Endothelial cell (in vitro differentiated cells): ENCODE measurements around the gene TBPL2. TPM values are rescaled to one million over a fixed set of nuclear protein-coding genes. Genes with fewer than 3 reads are reported as not detected.

Source experiments
- DNase-seq: peaks from one replicate; pipeline ENCODE4 v3.0.0; 2021; ENCODE audit warnings: low spot score
- H3K27ac Mint-ChIP-seq: one replicate; pipeline ENCODE4 v1.8.0; 2021; ENCODE audit warnings: mixed read lengths, inconsistent platforms; ENCODE audit not compliant: unreplicated experiment
- H3K27me3 Mint-ChIP-seq: one replicate; pipeline ENCODE4 v1.8.0; 2021; ENCODE audit warnings: mild to moderate bottlenecking, moderate library complexity, mixed read lengths, inconsistent platforms; ENCODE audit not compliant: unreplicated experiment
- H3K36me3 Mint-ChIP-seq: one replicate; pipeline ENCODE4 v1.8.0; 2021; ENCODE audit warnings: mild to moderate bottlenecking, low read depth, mixed read lengths, inconsistent platforms; ENCODE audit not compliant: unreplicated experiment
- H3K4me1 Mint-ChIP-seq: one replicate; pipeline ENCODE4 v1.8.0; 2021; ENCODE audit warnings: mild to moderate bottlenecking, mixed read lengths, inconsistent platforms; ENCODE audit not compliant: unreplicated experiment
- H3K4me3 Mint-ChIP-seq: one replicate; pipeline ENCODE4 v1.8.0; 2021; ENCODE audit warnings: mild to moderate bottlenecking, mixed read lengths, inconsistent platforms; ENCODE audit not compliant: unreplicated experiment
- H3K9me3 Mint-ChIP-seq: one replicate; pipeline ENCODE4 v1.8.0; 2021; ENCODE audit warnings: mixed read lengths, inconsistent platforms; ENCODE audit not compliant: unreplicated experiment
- CTCF ChIP-seq: fragments of 200-600 bp; sonication (generic); IDR thresholded peaks from one replicate; pipeline ENCODE4 v1.5.0; 2021; ENCODE audit warnings: antibody characterized with exemption; ENCODE audit not compliant: unreplicated experiment
- total RNA-seq: library from RNA; stranded (reverse); fragmentation: NEBNext Ultra II Directional; extraction: Animal tissue kit (Norgen Biotek cat#: 25700); gene quantifications from one replicate; pipeline ENCODE4 v1.2.1, GENCODE V29; 2021; ENCODE audit not compliant: unreplicated experiment

TBPL2 gene
- total RNA-seq, 1 donor from 2014 or later: not detected

- Mint-ChIP-seq H3K4me1 (peaks cover 6% of the 10 kb centered on the region), H3K36me3 (no peaks in the 10 kb centered on the region), H3K27me3 (no peaks in the 10 kb centered on the region), H3K4me3 (no peak overlapping the region), H3K27ac (no peak overlapping the region), H3K9me3 (no peaks in the 10 kb centered on the region)
- no peak for TF ChIP-seq CTCF
- DNase-seq: no peak
These were observed 9.7 kb upstream of the TBPL2 start for GRCh38 chr14:55450124-55450523.

- Mint-ChIP-seq H3K9me3 (no peaks in the 10 kb centered on the region), H3K4me3 (no peak overlapping the region), H3K36me3 (no peaks in the 10 kb centered on the region), H3K27me3 (no peaks in the 10 kb centered on the region), H3K4me1 (peaks cover 4% of the 10 kb centered on the region), H3K27ac (no peak overlapping the region)
- no peak for TF ChIP-seq CTCF
- DNase-seq: no peak
These were observed 8.7 kb upstream of the TBPL2 start for GRCh38 chr14:55449116-55449515.

- H3K4me3 Mint-ChIP-seq: no peak overlapping the region
- no peaks in the 10 kb centered on the region for H3K36me3 Mint-ChIP-seq
- no peak for TF ChIP-seq CTCF
- H3K27me3 Mint-ChIP-seq: no peaks in the 10 kb centered on the region
- DNase-seq: no peak
- no peaks in the 10 kb centered on the region for H3K4me1 Mint-ChIP-seq
- no peaks in the 10 kb centered on the region for H3K9me3 Mint-ChIP-seq
- H3K27ac Mint-ChIP-seq: no peak overlapping the region
These were observed 7.8 kb upstream of the TBPL2 start for GRCh38 chr14:55448141-55448614.

GRCh38 chr14:55446833-55447232, 6.4 kb upstream of the TBPL2 start:
- TF ChIP-seq CTCF: no peak
- Mint-ChIP-seq H3K27me3 (no peaks in the 10 kb centered on the region), H3K9me3 (no peaks in the 10 kb centered on the region), H3K4me1 (no peaks in the 10 kb centered on the region), H3K36me3 (no peaks in the 10 kb centered on the region), H3K4me3 (no peak overlapping the region), H3K27ac (no peak overlapping the region)
- no peak for DNase-seq

GRCh38 chr14:55446127-55446736, 5.8 kb upstream of the TBPL2 start:
- H3K4me1 Mint-ChIP-seq: no peaks in the 10 kb centered on the region
- H3K9me3 Mint-ChIP-seq: no peaks in the 10 kb centered on the region
- H3K27ac Mint-ChIP-seq: no peak overlapping the region
- no peaks in the 10 kb centered on the region for H3K27me3 Mint-ChIP-seq
- H3K4me3 Mint-ChIP-seq: no peak overlapping the region
- peak; percentile 93 for TF ChIP-seq CTCF
- peak; percentile 70 for DNase-seq
- H3K36me3 Mint-ChIP-seq: no peaks in the 10 kb centered on the region
